H4 (cell line): Measurements from ENCODE around the gene SUN1. TPM values are rescaled to one million over a fixed set of nuclear protein-coding genes. Genes with fewer than 3 reads are reported as not detected.
"Not testable (repeated sequence)": the region's sequence is repeated elsewhere in the genome, so short reads cannot be mapped to it uniquely, and the experiment has no call there.

Experiments
- DNase-seq: peaks from one replicate; pipeline ENCODE4 v3.0.0-alpha.2; 2015; ENCODE audit warnings: low spot score
- total RNA-seq: library from RNA; depleted of rRNA; stranded (reverse); fragments of >200 nt; shearing (Covaris generic); gene quantifications from 2 replicates; pipeline ENCODE4 v1.2.3, GENCODE V29; 2014; rRNA removed

The SUN1 gene
- total RNA-seq, 1 experiment from 2014 or later = 157 TPM

- no peak for DNase-seq
Measured at GRCh38 chr7:920351-921070, 88.2 kb downstream of the SUN1 start.

DNA sequence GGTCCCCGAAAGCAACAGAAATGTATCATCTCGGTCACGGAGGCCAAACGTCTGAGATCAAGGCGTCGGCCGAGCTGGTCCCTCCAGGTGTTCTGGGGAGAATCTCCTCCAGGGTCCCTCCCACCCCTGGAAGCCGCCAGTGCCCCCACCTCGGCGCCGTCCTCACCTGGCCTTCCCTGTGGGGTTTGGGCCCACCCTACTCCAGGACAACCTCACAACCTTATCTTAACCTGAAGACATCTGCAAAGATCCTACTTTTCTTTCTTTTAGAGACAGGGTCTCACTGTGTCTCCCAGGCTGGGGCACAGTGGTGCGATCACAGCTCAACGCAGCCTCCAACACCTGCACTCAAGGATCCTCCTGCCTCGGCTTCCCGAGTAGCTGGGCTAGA, 88.8 kb downstream of the SUN1 start:
- DNase-seq = no peak

DNA sequence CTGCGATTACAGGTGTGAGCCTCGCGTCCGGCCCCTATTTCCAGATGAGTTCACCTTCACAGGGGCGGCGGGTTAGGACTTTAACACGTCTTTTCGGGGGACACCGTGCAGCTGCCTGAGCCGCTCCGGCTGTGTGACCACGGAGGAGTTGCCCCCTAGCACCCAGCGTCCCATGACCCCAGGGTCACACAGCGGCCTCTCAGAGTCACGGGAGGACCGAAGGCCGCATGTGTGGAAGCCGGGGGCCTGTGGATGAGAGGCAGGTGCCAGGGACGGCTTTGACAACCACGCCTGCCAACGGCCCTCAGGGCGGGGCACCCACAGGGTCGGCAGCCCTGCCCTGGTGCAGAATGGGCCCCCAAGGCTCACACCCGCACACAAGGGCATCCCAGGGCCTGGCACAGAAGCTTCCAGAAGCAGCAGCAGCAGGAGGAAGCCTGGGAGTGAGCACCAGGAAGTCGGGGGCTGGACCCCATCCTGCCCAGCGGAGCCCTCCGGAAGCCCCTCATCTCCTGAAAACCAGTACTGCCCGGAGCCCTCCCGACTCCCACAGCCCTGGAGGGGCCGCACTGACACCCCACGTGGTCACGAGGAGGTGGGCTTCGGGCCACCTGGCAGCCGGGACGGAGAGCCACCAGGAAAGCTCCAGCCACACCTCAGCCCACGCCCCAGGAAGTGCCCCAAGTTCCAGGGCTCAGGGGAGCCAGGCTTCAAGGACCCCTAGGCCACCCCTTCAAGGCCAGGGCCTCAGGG, 89.5 kb downstream of the SUN1 start:
- DNase-seq = no peak

- no peak for DNase-seq
Measured at GRCh38 chr7:922334-923107, 90.2 kb downstream of the SUN1 start.

DNA sequence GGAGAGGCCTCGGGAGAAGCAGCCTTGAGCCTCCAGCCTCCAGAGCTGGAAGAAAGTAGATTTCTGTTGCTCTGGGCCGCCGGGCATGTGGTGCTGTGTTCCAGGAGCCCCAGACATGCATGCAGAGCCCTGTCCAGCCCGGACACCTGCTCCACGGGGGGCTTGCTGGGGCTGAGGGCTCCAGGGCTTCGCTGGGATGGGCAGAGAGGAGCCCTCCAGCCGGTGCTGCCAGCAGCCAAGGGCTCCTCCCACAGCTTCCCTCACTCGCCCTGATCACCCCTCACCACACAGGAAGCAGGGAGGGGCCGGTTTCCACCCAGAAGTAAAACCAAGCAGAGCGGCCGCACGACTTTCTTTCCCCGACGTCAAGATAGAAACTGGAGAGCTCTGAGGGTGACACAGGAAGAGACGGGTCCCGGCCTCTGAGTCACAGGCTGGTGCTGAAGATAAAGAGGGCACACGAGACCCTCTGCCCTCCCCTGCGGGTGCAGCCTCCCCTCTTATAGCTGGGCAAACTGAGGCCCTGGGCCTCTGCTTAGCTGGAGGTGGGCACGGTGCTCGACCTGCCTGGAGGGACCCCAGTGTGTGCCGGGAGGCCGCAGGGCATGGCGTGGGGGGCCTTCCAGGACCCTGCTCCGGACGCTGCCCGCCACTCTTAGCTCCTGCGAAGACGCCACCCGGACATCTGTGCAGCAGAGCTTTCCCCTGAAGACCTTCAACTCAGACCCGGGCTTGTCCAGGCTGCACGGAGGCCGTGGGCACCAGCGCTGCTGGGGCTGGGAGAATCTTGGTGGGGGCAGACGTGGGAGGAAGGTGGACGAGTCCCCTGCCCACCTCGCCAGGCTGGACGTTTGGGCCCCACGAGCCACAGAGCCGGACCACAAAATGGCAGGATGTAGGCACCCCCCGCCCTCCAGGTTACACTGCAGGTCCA, 91.1 kb downstream of the SUN1 start:
- peak; percentile 96 for DNase-seq

GRCh38 chr7:924042-924441, 91.8 kb downstream of the SUN1 start:
- DNase-seq = not testable (repeated sequence)

Other genes with a start within 250 kb of the SUN1 start
- gene DNAAF5, start 105.8 kb upstream of the SUN1 start, total RNA-seq = 51.0 and 51.2 TPM in 2 replicates
- gene PRKAR1B, start 105.2 kb upstream of the SUN1 start, total RNA-seq = 40.5 and 46.7 TPM in 2 replicates
- gene GET4, start 44.1 kb downstream of the SUN1 start, total RNA-seq = 42.0 and 50.6 TPM in 2 replicates
- gene ADAP1, start 122.2 kb downstream of the SUN1 start, total RNA-seq = 0.82 and 1.4 TPM in 2 replicates
- 8.3 and 10.2 TPM in 2 replicates for gene COX19, start 143.1 kb downstream of the SUN1 start, total RNA-seq
- gene CYP2W1, start 150.7 kb downstream of the SUN1 start, total RNA-seq = not detected in 2 replicates
- 3.4 and 5.7 TPM in 2 replicates for gene GPR146, start 212.1 kb downstream of the SUN1 start, total RNA-seq